Kidney glomerular epithelial cell (primary cell): ENCODE results near the gene MAPKAPK3.

Experiments
- DNase-seq: peaks from one replicate; lab custom pipeline; 2025; lab: John Stamatoyannopoulos, UW

MAPKAPK3 gene

DNA sequence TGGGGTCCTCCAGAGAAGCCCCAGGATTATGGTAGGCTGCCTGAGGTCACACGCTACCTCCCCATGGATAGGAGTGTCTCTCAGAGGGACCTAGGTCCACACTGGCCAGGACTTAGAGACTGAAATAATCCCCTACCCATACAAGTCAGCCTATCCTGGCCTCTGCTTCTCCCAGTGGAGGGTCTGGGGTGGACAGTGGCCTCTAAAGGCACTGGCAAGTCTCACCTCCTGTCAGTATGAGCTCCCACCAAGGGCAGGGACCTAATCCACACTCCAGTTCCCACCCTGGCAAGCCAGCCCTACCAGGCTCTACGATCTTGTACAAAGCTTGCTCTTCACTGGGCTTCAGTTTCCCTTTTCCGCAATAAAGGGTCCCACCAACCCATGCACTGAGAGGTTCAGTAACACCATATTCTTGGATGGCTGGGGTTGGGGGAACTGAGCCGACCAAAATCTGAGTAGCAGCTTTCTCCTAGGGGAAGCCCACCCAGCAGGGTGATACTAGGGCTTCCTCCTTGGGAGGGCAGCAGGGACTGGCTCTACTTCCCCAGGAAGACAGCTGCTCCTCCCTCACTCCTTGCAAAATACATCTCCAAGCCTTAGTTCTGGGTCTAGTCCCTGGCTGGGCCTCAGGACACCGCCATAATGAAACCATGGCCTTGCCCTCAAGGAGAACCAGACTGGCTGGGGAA, 7.7 kb upstream of the MAPKAPK3 start:
- no peak for DNase-seq

- no peak for DNase-seq
These were observed 7.2 kb upstream of the MAPKAPK3 start for GRCh38 chr3:50609763-50610085.

DNA sequence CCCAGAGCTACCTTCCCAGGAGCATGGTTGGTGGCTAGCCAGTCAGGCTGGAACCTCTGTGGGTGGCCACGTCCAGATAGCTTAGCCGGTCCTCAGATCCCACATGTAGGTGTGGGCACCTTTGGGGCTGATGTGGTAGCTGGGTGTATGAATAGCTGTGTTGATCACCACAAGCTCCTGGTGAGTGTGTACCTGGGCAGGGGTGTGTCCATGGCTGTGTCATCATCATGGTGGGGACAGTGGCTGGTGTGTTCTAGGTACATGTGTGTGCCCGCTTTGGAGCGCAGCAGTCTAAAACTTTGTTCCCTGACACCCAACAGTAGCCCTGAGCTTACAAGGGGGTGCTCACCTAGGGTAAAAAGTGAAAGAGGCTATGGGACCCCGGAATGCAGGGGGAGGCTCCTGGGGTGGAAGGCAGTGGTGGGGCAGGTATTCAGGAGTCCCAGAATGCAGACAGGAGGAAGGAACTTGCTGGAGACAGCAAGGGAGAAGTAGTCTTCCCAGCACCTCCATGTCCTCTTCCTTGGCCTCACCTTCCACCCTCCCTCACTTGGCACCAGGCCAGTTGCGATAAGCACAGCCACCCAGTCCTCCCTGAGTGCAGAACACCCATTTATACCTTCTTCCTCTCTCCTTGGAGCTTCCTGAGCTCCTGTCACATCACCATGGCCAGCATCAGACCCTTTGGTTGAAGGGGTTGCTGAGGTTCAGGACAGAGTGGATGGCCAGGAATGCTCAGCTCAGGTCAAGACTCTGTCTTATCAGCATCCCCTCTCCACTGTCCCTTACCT, 6.6 kb upstream of the MAPKAPK3 start:
- DNase-seq: no peak

DNA sequence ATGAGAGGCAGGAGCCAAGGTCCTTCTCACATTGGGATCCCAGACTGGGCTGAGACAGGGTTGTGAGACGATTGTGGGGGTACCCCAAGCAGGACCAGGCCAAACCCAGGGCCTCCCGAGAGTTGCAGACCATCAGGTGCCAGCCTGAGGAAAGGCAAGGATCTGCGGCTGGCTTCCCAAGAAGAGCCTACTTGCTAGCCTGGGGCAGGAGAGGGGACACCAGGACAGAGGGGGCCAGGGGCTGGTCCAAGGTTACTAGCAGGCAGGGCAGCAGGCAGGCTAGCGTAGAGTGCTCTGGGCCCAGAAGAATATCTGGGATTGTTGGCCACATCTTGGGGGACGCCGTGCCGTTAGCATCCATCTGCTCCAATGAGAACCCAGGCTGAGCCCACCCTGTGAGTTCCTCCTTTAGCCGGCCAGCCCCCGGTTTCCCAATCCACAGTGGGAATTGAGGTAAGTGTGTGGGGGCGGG, 5.9 kb upstream of the MAPKAPK3 start:
- DNase-seq: no peak

GRCh38 chr3:50611464-50612233, 5.3 kb upstream of the MAPKAPK3 start, which contains the start of gene CISH:
Gene CISH, minus strand, starts transcription at chr3:50611774. Its CDS starts 124 bp downstream, at chr3:50611650.
- DNase-seq: peak; percentile 89

GRCh38 chr3:50612234-50612882, 4.6 kb upstream of the MAPKAPK3 start:
- DNase-seq: no peak

GRCh38 chr3:50612970-50613846, 3.7 kb upstream of the MAPKAPK3 start:
- no peak for DNase-seq

DNA sequence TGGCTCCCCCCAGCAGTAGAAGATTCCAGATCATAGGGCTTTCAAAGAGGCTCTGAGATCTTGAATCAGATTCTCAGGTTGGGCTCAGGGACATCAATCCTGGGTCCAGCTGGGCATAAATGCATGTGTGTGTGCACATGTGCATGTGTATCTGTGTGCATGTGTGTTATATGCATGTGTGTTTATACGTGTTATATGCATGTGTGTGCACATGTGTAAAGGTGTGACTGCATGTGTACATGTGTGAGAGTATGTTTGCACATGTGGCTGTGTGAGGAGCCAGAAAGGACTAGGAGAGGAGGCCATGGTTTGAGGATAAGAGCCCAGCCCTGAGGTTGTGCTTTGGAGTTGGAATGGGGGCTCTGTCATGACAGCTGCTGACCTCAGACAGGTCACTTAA, 1.8 kb upstream of the MAPKAPK3 start:
- DNase-seq: no peak

DNA sequence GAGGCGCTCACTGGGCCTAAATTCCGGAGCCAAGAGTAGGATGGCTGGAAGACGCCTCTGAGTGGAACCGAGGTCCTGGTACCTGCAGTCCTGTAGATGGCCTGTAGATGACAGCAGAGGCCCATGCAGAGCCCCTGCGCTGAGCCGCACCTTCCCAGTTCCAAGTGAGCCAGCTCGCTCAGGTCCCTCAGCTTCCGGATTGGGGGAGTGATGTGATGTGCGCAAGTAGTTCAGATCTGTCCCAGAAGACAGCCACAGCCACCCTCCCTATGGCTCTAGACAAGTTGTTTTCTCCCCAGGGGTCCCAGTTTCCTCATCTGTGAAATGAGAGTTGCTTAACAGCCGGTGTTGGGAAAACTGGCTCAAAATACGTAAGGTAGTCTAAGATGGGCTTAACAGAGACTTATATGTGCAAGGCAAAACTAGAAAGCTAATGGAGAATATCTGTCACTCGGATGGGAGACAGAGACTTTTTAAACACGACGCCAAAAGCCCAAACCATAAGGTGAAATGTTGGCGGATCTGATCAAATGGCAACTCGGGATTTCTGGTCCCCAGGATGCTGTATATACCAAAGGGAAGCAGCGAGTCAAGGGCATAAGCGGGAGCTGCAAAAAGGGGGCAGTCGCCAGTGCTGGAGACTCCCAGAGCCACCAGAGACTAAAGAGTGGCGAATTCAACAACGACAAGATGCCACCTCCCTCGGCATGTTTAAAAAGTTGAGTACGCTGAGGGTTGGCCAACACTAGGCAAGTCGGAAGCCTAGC, 765 bp upstream of the MAPKAPK3 start:
- DNase-seq: peak; percentile 72

- DNase-seq: peak; percentile 74
These were observed 218 bp upstream of the MAPKAPK3 start for GRCh38 chr3:50616770-50617095.

DNA sequence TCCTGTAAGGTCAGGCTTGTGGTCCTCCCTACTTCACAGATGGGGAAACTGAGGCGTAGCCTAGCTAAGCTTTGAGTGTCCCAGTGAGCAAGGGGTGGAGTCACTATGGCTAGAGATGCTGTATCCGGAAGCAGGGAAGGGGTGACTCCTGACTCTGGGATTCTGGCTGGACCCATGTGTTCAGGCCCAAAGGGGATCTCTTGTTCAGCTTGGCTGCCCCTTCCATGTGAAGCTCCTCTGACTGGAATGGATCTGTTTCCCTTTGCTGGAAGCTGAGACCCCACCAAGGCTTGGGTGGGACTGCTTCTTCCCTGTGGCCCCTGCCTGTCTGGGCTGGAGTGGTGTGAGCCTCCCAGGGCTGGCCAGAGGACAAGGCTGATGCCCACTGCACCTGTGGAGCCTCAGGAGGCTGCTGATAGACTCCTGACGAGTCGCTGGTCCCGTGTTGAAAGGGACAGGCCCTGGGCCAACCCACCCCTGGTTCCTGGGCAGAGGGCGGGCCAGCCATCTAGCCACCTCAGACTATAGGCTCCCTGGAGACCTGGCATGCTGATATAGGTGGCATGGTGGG, 1.0 kb downstream of the MAPKAPK3 start:
- DNase-seq: no peak

DNA sequence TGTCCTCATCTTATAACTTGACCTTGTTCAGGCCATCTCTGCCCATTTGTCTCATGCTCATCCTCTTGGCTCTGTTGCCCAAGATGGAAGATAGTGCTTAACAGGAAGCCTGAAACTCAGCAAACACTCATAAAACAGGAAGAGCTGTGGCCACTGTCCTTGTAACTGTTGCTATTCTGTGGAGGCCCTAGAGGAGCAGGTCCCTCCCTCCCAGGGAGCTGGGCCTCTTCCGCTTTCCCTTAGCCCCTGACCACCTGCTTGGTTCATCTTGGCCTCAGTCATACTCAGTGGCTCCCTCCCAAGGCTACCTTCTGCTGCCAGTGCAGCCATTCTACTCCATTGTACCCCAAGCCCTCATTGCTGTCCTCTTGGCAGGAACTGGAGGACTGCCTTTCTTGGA, 3.5 kb downstream of the MAPKAPK3 start:
- no peak for DNase-seq

GRCh38 chr3:50620820-50621219, 3.9 kb downstream of the MAPKAPK3 start:
- DNase-seq: peak; percentile 42

DNA sequence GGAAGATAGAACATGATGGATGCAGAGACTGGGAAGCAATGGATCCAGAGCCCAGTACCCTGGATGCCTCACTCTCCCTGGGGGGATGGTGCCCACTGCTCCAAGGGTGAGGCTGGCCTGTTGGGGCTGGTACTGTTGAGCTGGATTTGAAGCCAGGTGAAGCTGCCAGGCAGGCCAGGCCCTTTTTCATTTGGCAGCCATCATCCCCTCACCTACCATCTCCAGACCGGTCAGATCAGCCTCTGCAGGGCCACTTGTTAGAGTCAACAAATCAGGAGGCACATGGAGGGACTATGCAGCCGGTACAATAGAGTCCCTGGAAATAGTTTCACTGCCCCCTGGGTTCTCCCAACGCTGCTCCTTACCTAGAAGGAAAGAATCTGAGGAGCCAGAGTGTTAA, 5.9 kb downstream of the MAPKAPK3 start:
- DNase-seq: no peak

DNA sequence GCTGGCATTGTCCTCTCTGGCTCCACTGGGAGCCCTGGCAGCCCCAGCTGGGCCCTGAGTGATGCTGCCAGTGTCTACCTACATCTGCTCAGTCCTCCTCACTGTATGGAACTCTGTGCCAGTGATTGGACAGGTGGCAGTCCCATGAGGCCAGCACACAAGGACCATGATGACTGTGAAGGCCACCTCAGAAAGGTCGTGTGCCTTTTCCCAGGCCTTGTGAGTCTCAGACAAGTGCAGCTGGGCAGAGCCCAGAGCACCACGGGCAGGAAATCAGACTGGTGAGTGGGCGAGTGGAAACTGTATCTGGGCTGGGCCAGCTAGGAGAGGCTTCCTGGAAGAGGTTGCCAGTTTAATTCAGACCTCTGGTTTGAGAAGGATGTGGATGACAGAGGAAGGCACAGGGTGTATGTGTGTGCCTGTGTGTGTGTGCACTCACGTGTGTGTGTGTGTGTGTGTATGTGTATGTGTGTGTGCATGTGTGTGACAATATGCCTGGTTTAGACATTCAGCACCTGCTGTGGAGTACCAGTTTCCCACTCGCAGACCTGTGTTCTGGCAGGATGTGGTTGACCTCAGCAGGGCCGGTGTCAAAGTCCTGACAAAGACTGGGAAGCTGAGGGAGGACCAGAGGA, 7.0 kb downstream of the MAPKAPK3 start:
- DNase-seq: no peak

- peak; percentile 38 for DNase-seq
These were observed 7.7 kb downstream of the MAPKAPK3 start for GRCh38 chr3:50624634-50625033.

DNA sequence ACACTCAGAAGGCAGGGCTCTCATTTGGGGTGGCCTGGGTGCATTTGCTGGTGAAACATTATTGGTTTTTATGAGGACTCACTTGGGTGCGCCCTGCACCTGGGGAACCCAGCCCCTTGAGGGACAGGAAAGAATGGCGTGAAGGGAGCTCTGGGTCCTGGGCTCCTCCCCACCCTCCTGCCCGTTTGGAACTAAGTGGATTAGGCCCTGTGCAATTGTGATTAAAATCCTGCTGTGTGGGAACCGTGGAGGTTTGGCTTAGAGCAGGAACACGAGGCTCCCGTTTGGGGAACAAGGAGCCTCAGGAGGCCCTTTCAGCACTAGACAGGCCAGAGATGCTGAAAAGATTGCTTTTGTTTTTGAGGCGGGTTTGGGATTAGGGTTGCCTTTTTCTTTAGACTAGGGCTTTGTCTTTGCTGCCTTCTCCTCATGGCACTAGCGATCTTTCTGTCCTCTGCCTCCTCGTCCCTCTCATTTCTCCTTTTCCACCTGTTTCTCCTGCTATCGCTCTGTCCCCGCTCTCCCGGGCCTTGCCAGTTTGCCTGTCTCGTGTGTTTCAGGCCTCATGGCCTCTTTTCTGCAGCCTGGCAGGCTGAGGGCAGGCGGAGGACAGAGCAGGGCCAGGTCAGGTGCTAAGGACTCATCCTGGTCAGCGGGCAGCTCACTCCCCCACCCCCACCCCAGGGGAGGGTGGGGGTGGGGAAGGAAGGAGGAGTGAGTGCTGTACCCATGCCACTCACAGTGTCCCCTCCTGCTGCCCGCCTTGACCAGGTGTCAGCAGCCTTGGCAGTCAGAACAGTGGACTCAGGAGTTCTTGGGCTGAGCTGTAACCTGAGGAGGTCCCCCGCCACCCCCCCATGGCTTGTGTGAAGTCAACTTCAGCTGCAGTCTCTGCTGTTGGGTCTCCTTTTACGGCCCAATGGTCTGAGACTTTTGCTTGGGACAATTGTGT, 8.6 kb downstream of the MAPKAPK3 start:
- DNase-seq: no peak

GRCh38 chr3:50626401-50626800, 9.4 kb downstream of the MAPKAPK3 start:
- DNase-seq: no peak
